OCI-LY7 (cell line): Measurements from ENCODE around the gene INPP5K. TPM values are rescaled to one million over a fixed set of nuclear protein-coding genes. Genes with fewer than 3 reads are reported as not detected.

Experiments used
- BruUV-seq: library from RNA; stranded (reverse); fragments of 400-500 nt; replicated peaks from 2 replicates; lab custom pipeline; 2021; lab: Mats Ljungman, UMichigan
- CTCF ChIA-PET: fragments of 300-600 bp; sonication (Branson Sonifier 250); formaldehyde crosslinking; loops from one replicate; lab custom pipeline; 2022; ENCODE audit warnings: antibody characterized with exemption; ENCODE audit not compliant: unreplicated experiment; lab: Charles Lee
- POLR2A ChIA-PET: fragments of 300-600 bp; sonication (Branson Sonifier 250); formaldehyde crosslinking; loops from one replicate; lab custom pipeline; 2022; ENCODE audit warnings: antibody characterized with exemption; lab: Charles Lee
- DNase-seq: peaks from one replicate; pipeline ENCODE4 v3.0.0-alpha.2; 2015; ENCODE audit warnings: low spot score
- H2AFZ ChIP-seq: fragments of 200-600 bp; sonication (generic), shearing (Covaris generic); 2 replicates; pipeline ENCODE4 v1.6.1; 2014; ENCODE audit warnings: mild to moderate bottlenecking, antibody characterized with exemption, low read length, moderate library complexity
- H3K27ac ChIP-seq: fragments of 200-600 bp; sonication (generic); 2 replicates; pipeline ENCODE4 v1.5.1; 2014; ENCODE audit warnings: mixed run types, low read depth, mild to moderate bottlenecking, moderate library complexity, low read length, inconsistent platforms; ENCODE audit not compliant: poor library complexity, severe bottlenecking
- H3K36me3 ChIP-seq: fragments of 200-600 bp; sonication (generic); 2 replicates; pipeline ENCODE4 v1.6.1; 2014; ENCODE audit warnings: mild to moderate bottlenecking, antibody characterized with exemption, low read length, moderate library complexity, mixed read lengths; ENCODE audit not compliant: insufficient read depth
- H3K4me1 ChIP-seq: fragments of 200-600 bp; sonication (generic); 2 replicates; pipeline ENCODE4 v1.5.1; 2014; ENCODE audit warnings: mild to moderate bottlenecking, low read length; ENCODE audit not compliant: insufficient read depth, poor library complexity, severe bottlenecking
- H3K4me2 ChIP-seq: fragments of 200-600 bp; sonication (generic); 2 replicates; pipeline ENCODE4 v1.6.1; 2014; ENCODE audit warnings: mild to moderate bottlenecking, low read length
- H3K4me3 ChIP-seq: fragments of 200-600 bp; sonication (generic); 2 replicates; pipeline ENCODE4 v1.5.1; 2014; ENCODE audit warnings: mild to moderate bottlenecking, low read depth, low read length; ENCODE audit not compliant: poor library complexity, severe bottlenecking
- H3K79me2 ChIP-seq: fragments of 200-600 bp; sonication (generic); 2 replicates; pipeline ENCODE4 v1.6.1; 2016; ENCODE audit warnings: low read depth, mild to moderate bottlenecking, low read length, moderate library complexity, mixed read lengths; ENCODE audit not compliant: insufficient read depth
- H3K9me2 ChIP-seq: fragments of 200-600 bp; sonication (generic); 2 replicates; pipeline ENCODE4 v1.6.1; 2016; ENCODE audit warnings: mild to moderate bottlenecking, low read length, mixed read lengths; ENCODE audit not compliant: insufficient read depth
- H3K9me3 ChIP-seq: fragments of 200-600 bp; sonication (generic); 2 replicates; pipeline ENCODE4 v1.6.1; 2014; ENCODE audit warnings: mild to moderate bottlenecking, mixed run types, low read length, mixed read lengths
- H4K20me1 ChIP-seq: fragments of 200-600 bp; sonication (generic); 2 replicates; pipeline ENCODE4 v1.6.1; 2014; ENCODE audit warnings: mild to moderate bottlenecking, antibody characterized with exemption, low read length, moderate library complexity, mixed read lengths; ENCODE audit not compliant: insufficient read depth
- EZH2phosphoT487 ChIP-seq: fragments of 200-600 bp; sonication (generic); IDR thresholded peaks from 2 replicates; pipeline ENCODE4 v1.6.1; 2018; ENCODE audit warnings: low read depth, borderline replicate concordance, mild to moderate bottlenecking, mixed run types, antibody characterized with exemption, low read length, moderate library complexity, mixed read lengths
- intact Hi-C: fragments of 100-400 bp; cut with micrococcal nuclease; formaldehyde crosslinking; loops from one replicate; pipeline ENCODE4 v1.10.0; 2022; ENCODE audit not compliant: unreplicated experiment
- total RNA-seq, 2 experiments: library from RNA; depleted of rRNA in 1 of 2; stranded (reverse); fragments of >200 nt in 1 of 2; shearing (Covaris generic) in 1 of 2; gene quantifications; 2 replicates each; pipeline ENCODE4 v1.2.3, GENCODE V29; 2014 to 2022
- TF ChIP-seq, protein P1 (sequence below): fragments of 200-600 bp; sonication (generic); conservative IDR thresholded peaks from 2 replicates; pipeline ENCODE4 v1.5.1; 2014; ENCODE audit warnings: mild to moderate bottlenecking, antibody characterized with exemption, low read length, moderate library complexity, mixed read lengths

The INPP5K gene
- total RNA-seq, 2 experiments from 2014 or later, result 28.8 to 40.7 TPM

DNA sequence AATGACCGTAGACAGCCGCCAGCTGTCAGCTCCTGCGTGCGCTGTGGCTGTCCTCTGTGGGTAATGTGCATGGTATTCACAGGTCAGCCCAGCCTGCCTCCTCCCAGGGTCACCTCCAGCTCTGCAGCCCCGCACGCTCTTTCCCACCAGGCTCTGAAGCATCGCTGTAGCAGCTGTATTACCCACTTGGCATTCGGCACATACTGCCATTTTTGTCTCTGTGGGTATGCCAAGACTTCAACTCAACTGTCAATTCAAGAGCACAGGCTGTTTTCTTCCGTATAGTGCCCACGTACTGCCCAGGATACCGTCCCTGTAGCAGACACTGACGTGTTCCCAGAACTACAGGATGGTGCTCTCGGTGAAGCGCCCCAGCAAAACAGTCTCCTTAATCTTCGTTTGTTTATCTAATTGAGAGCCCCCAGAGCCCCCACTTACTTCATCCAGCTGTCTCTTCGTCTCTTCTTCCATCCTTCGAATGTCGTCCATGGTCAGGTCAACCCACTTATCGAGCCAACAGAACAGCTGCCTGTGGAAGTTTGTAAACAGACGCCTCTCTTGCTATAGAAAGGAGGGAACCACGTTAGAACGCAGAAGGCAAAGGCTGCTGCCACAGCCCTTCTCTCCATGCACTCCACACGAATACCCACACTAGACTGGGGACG is 17.4 kb upstream of the INPP5K start:
- Histone ChIP-seq H3K4me1 (peaks cover 10% of the 10 kb centered on the region), H4K20me1 (no peaks in the 10 kb centered on the region), H3K9me3 (no peaks in the 10 kb centered on the region), H3K27ac (no peak overlapping the region), H2AFZ (no peak overlapping the region), H3K79me2 (no peaks in the 10 kb centered on the region), H3K4me3 (no peak overlapping the region), H3K4me2 (no peak overlapping the region), H3K9me2 (no peaks in the 10 kb centered on the region), H3K36me3 (peaks cover 68% of the 10 kb centered on the region)
- DNase-seq, result no peak
- intact Hi-C loops, result loop anchor here (5.0 kb wide), 1 partner anchor 256 kb away; the partner anchor contains the start of gene TRARG1
- BruUV-seq, result no TSS peak
- POLR2A ChIA-PET, result interaction anchor here (0.6 to 0.8 kb wide), 2 partner anchors 232 to 645 kb away, joined by 3 to 4 read pairs; no protein-coding TSS in a partner anchor
- CTCF ChIA-PET, result interaction anchor here (0.9 to 1.4 kb wide), 3 partner anchors 18 to 168 kb away, joined by 3 to 5 read pairs (median 3); no protein-coding TSS in a partner anchor
- no peak for TF ChIP-seq EZH2phosphoT487
- TF ChIP-seq, protein P1, sequence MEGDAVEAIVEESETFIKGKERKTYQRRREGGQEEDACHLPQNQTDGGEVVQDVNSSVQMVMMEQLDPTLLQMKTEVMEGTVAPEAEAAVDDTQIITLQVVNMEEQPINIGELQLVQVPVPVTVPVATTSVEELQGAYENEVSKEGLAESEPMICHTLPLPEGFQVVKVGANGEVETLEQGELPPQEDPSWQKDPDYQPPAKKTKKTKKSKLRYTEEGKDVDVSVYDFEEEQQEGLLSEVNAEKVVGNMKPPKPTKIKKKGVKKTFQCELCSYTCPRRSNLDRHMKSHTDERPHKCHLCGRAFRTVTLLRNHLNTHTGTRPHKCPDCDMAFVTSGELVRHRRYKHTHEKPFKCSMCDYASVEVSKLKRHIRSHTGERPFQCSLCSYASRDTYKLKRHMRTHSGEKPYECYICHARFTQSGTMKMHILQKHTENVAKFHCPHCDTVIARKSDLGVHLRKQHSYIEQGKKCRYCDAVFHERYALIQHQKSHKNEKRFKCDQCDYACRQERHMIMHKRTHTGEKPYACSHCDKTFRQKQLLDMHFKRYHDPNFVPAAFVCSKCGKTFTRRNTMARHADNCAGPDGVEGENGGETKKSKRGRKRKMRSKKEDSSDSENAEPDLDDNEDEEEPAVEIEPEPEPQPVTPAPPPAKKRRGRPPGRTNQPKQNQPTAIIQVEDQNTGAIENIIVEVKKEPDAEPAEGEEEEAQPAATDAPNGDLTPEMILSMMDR, result no peak

DNA sequence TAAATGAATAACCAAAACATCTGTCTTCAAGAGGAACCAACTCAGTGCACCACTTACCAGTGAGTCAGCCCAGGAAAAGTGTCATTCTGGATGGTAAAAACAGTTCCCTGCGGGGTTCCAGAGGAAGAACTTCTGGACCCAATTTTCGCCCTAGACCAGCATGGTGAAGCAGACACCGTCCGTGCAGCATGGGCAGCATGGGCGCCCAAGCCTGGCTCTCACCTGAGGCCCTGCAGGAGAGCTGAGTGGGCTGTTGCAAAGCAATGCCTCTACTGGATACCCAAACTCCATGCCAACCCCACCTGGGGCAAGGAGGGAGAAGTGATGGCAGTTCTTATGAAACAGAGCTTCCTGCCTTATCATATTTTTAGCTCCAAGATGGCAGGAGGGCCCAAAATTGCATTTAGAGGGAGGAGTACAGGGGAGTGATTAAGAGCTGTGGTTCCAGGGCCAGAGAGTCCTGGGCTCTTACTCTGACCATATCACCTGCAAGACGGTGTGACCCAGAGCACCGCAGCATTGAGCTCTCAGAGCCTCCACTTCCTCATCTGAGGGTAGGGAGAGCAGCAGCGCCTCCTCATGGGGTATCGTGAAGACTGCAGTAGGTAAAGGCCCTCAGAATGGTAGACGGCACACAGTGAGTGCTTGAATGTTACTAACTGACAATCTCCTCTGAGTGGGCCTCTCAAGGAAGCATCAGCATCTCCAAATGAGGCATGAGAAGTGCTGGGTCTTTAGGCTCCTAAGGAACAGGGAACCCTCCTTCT is 16.6 kb upstream of the INPP5K start:
- H3K9me3 ChIP-seq, result no peaks in the 10 kb centered on the region
- H4K20me1 ChIP-seq, result no peaks in the 10 kb centered on the region
- H3K36me3 ChIP-seq, result peaks cover 68% of the 10 kb centered on the region
- ChIA-PET POLR2A (interaction anchor here (0.6 to 1.2 kb wide), 3 partner anchors 21 to 233 kb away, joined by 3 to 5 read pairs (median 3); no protein-coding TSS in a partner anchor), CTCF (interaction anchor here (0.6 to 1.4 kb wide), 4 partner anchors 17 to 170 kb away, joined by 3 to 5 read pairs (median 3); no protein-coding TSS in a partner anchor)
- H3K4me2 ChIP-seq, result no peak overlapping the region
- intact Hi-C loops, result loop anchor here (5.0 kb wide), 1 partner anchor 256 kb away; the partner anchor contains the start of gene TRARG1
- H2AFZ ChIP-seq, result no peak overlapping the region
- H3K9me2 ChIP-seq, result no peaks in the 10 kb centered on the region
- peak; percentile 58 for DNase-seq
- no peak for TF ChIP-seq EZH2phosphoT487
- TF ChIP-seq, protein P1, result peak; percentile 76
- H3K27ac ChIP-seq, result no peak overlapping the region
- H3K4me3 ChIP-seq, result no peak overlapping the region
- BruUV-seq, result no TSS peak
- no peaks in the 10 kb centered on the region for H3K79me2 ChIP-seq
- peaks cover 10% of the 10 kb centered on the region for H3K4me1 ChIP-seq
